IMR-90 (cell line): ENCODE data around the gene DOCK2.

Source experiments
- BHLHE40 ChIP-seq: fragments of 150-350 bp; IDR thresholded peaks from 2 replicates; pipeline ENCODE4 v1.6.1; 2016; ENCODE audit warnings: mild to moderate bottlenecking, low read depth, low read length
- FOS ChIP-seq: fragments of 150-350 bp; IDR thresholded peaks from 2 replicates; pipeline ENCODE4 v1.6.1; 2016; ENCODE audit warnings: low read depth, low read length
- MAFK ChIP-seq: IDR thresholded peaks from 2 replicates; pipeline ENCODE4 v1.6.1; 2012; ENCODE audit warnings: low read depth, low read length, improper control_type of control experiment
- MXI1 ChIP-seq: IDR thresholded peaks from 2 replicates; pipeline ENCODE4 v1.6.1; 2012; ENCODE audit warnings: low read depth, mild to moderate bottlenecking, low read length, moderate library complexity, borderline replicate concordance
- NFE2L2 ChIP-seq: fragments of 150-350 bp; IDR thresholded peaks from 2 replicates; pipeline ENCODE4 v1.6.1; 2016; ENCODE audit warnings: low read depth, mild to moderate bottlenecking, low read length
- POLR2A ChIP-seq: IDR thresholded peaks from 2 replicates; pipeline ENCODE4 v1.6.1; 2012; ENCODE audit warnings: mild to moderate bottlenecking, low read depth, low read length
- RAD21 ChIP-seq: IDR thresholded peaks from 2 replicates; pipeline ENCODE4 v1.6.1; 2012; ENCODE audit warnings: low read length, improper control_type of control experiment
- RFX5 ChIP-seq: IDR thresholded peaks from 2 replicates; pipeline ENCODE4 v1.8.0; 2012; ENCODE audit warnings: low read depth, mild to moderate bottlenecking, low read length, moderate library complexity
- SMC3 ChIP-seq: fragments of 150-350 bp; IDR thresholded peaks from 2 replicates; pipeline ENCODE4 v1.6.1; 2016; ENCODE audit warnings: low read depth, mild to moderate bottlenecking, antibody characterized with exemption, low read length, moderate library complexity
- TF ChIP-seq, protein P1 (sequence below): conservative IDR thresholded peaks from 2 replicates; pipeline ENCODE4 v1.5.1; 2012; ENCODE audit warnings: mild to moderate bottlenecking, low read depth, low read length, improper control_type of control experiment
- TF ChIP-seq, protein P2 (sequence below): fragments of 150-350 bp; IDR thresholded peaks from 2 replicates; pipeline ENCODE4 v1.6.1; 2017; ENCODE audit warnings: mild to moderate bottlenecking, antibody characterized with exemption, low read length, low read depth

DNA sequence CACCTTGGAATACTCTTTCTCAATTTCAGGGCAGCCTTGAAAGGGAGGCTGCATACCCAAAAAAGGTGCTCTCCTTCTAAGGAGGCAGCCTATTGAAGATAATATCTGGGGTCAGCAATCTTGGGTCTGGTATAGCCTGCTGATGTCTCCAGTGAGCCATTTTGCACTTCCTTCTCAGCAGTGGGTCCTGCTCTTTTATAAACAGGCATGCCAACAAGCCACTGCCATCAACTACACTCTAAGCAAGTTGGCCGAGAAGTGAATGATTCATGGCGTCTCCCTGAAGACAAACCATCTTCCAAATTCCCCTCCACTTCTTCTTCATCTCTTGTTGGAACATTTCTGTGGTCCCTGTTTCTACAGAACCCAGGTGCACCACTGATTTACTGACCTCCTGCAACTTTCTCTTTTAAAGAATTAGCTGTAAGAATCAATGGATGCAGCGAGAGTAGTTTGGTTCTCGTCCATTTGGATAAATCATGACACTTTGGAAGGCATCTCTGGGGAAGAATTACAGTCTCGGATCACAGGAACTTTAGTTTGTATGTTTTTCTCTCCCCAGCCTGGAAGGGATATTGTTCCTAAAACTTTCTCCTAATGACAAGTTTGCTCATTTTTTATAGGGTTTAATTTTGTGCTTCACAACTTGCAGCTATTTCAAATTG is 234.9 kb downstream of the DOCK2 start:
- TF ChIP-seq, protein P1, sequence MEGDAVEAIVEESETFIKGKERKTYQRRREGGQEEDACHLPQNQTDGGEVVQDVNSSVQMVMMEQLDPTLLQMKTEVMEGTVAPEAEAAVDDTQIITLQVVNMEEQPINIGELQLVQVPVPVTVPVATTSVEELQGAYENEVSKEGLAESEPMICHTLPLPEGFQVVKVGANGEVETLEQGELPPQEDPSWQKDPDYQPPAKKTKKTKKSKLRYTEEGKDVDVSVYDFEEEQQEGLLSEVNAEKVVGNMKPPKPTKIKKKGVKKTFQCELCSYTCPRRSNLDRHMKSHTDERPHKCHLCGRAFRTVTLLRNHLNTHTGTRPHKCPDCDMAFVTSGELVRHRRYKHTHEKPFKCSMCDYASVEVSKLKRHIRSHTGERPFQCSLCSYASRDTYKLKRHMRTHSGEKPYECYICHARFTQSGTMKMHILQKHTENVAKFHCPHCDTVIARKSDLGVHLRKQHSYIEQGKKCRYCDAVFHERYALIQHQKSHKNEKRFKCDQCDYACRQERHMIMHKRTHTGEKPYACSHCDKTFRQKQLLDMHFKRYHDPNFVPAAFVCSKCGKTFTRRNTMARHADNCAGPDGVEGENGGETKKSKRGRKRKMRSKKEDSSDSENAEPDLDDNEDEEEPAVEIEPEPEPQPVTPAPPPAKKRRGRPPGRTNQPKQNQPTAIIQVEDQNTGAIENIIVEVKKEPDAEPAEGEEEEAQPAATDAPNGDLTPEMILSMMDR = no peak
- no peak for TF ChIP-seq RAD21
- no peak for TF ChIP-seq BHLHE40
- no peak for TF ChIP-seq RFX5
- no peak for TF ChIP-seq POLR2A
- TF ChIP-seq FOS = no peak
- TF ChIP-seq MAFK = no peak
- no peak for TF ChIP-seq MXI1
- TF ChIP-seq NFE2L2 = no peak
- TF ChIP-seq, protein P2, sequence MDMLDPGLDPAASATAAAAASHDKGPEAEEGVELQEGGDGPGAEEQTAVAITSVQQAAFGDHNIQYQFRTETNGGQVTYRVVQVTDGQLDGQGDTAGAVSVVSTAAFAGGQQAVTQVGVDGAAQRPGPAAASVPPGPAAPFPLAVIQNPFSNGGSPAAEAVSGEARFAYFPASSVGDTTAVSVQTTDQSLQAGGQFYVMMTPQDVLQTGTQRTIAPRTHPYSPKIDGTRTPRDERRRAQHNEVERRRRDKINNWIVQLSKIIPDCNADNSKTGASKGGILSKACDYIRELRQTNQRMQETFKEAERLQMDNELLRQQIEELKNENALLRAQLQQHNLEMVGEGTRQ = no peak
- no peak for TF ChIP-seq SMC3
